SK-N-MC (cell line): ENCODE measurements around the gene NOP14.

Source experiments
- EZH2 ChIP-seq: fragments of 200-600 bp; sonication (generic); IDR thresholded peaks from one replicate; pipeline ENCODE4 v1.6.1; 2017; ENCODE audit warnings: antibody characterized with exemption
- FOXP2 ChIP-seq: optimal IDR thresholded peaks from 2 replicates; pipeline ENCODE3; 2011; ENCODE audit warnings: mild to moderate bottlenecking, moderate library complexity; ENCODE audit not compliant: insufficient read depth; ENCODE audit errors: extremely low read length, control extremely low read depth
- POLR2AphosphoS5 ChIP-seq: IDR thresholded peaks from 2 replicates; pipeline ENCODE4 v1.6.1; 2012; ENCODE audit warnings: mild to moderate bottlenecking, low read depth, low read length, borderline replicate concordance

DNA sequence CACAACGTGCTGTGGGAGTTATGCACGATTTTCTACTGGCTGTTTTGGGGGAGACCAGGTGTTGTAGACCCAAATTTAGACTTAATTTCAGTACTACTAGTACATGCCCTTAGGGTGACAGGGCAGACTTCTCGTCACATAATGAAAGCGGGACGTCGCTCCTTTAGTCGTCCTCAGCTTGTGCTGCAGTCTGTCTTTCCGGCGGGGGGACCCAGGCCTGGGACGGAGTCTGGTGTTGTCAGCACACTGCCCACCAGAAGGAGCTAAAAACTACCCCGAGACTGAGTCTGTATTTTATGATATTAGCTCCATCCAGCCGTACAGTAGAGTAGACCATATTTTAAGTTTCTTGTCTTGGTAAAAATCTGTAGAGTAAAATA lies 35.5 kb downstream of the NOP14 start:
- TF ChIP-seq POLR2AphosphoS5 (no peak), FOXP2 (no peak), EZH2 (no peak)
